ENCODE measurements around the gene SLCO6A1.

Gene SLCO6A1

DNA sequence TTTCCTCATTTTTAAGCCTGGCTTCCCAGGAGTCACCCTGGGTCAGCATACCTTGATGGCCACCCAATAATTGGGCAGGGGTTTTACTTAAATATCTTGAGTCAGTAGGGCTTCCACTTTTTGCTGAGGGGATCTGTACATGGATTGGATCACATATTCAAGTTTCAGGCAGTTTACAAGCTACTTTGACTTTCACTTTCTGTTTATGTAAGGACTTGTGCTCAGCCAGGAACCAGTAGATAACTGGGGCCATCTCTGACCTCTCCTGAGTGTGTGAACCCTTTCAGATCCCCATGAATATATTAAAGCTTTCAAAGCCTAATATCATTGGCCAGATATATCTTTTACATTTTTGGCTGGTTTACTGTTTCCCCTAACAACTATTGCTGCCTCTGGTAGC lies 45.1 kb downstream of the SLCO6A1 start:
- DNase-seq (ENCODE audit: low spot score): peak; percentile 3

GRCh38 chr5:102451082-102451481 lies 47.7 kb downstream of the SLCO6A1 start:
- DNase-seq (ENCODE audit: low spot score): no peak

- no peak for DNase-seq (ENCODE audit: low spot score)
Measured at GRCh38 chr5:102450313-102450990, 48.3 kb downstream of the SLCO6A1 start.

DNA sequence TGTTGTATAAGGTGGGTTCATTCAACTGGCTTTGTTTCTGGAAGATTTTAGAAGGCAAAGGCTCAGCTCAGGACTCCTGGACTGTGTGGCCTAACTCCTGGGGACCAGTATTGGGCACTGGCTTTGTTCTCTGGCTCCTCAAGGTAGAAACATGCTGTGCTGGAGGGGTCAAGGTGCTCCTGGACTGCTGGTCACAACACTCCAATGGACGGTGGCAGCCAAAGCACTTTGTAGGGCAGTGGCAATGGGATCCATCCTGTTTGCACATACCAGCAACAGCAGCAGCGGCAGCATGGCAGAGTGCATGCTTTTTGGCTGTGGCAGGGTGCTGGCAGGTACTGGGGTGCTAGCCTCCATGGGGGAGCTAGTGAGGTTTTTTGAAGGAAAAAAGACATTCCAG lies 65.3 kb downstream of the SLCO6A1 start:
- no peak for DNase-seq (ENCODE audit: low spot score)

- no peak for DNase-seq (ENCODE audit: low spot score)
Measured at GRCh38 chr5:102421647-102422046, 77.2 kb downstream of the SLCO6A1 start.

DNA sequence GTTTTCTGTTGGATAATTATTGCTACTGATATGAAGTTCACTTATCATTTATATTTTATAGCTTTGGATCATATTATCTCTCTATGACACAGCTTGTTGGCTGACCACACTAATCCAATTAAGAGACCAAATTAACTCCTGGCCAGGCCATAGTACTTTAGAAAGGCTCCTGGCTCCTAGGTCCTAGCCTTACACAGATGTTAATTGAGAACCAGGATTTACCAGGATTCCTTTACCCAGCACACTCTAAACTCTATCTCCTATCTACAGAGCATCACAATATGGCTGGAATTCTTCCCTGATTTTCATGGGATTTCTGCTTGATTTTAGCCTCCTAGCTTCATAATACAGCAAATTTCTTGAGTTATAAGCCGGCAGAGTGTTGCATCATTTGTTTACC lies 80.3 kb downstream of the SLCO6A1 start:
- DNase-seq (ENCODE audit: low spot score): no peak

DNA sequence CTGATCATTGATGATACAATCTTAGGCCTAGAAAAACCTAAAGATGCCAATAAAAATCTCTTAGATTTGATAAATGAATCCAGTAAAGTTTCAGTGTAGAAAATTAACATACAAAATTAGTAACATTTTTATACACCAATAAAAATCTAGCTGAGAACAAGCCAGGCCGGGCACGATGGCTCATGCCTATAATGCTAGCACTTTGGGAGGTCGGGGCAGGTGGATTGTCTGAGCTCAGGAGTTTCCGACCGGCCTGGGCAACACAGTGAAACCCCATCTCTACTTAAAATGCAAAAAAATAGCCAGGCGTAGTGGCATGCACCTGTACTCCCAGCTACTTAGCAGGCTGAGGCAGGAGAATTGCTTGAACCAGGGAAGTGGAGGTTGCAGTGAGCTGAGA lies 84.4 kb downstream of the SLCO6A1 start:
- no peak for DNase-seq (ENCODE audit: low spot score)

DNA sequence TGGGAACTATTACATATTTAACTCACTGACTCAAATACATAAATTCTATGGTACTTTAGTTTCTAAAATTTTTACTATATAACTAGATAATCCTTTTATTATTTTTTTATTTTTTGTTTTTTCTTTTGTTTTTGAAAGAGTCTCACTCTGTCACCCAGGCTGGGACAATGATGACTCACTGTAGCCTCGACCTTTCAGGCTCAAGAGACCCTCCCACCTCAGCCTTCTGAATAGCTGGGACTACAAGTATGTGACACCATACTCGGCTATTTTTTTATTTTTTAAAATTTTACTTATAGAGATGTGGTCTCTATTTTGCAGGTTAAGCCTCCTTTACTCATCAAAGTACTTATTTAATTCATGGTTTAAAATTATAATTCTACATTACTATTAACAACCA lies 110.6 kb downstream of the SLCO6A1 start:
- DNase-seq (ENCODE audit: low spot score): no peak

GRCh38 chr5:102385365-102385764 lies 113.4 kb downstream of the SLCO6A1 start:
- no peak for DNase-seq (ENCODE audit: low spot score)

GRCh38 chr5:102380174-102380573 lies 118.6 kb downstream of the SLCO6A1 start:
- no peak for DNase-seq (ENCODE audit: low spot score)

GRCh38 chr5:102375876-102376275 lies 122.9 kb downstream of the SLCO6A1 start:
- DNase-seq (ENCODE audit: low spot score): no peak

DNA sequence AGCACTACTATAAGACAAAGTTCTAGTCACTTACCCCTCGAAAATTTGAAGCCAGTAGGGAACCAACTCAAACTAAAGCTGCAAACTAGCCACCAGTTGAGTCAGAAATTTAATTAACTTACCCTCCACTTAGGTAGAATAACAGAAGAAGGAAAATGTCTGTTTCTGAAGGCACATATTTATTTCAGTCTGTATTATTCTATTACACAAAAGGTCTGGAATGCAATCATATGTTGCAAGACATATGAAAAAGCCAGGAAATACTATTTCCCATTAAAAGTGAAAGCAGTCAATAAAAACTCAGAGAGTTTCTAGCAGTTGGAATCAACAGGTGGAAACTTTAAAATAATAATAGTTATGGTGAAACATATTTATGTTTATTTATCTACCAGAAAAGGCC lies 123.5 kb downstream of the SLCO6A1 start:
- DNase-seq (ENCODE audit: low spot score): no peak

- DNase-seq (ENCODE audit: low spot score): no peak
Measured at GRCh38 chr5:102368392-102368791, 130.4 kb downstream of the SLCO6A1 start.

DNA sequence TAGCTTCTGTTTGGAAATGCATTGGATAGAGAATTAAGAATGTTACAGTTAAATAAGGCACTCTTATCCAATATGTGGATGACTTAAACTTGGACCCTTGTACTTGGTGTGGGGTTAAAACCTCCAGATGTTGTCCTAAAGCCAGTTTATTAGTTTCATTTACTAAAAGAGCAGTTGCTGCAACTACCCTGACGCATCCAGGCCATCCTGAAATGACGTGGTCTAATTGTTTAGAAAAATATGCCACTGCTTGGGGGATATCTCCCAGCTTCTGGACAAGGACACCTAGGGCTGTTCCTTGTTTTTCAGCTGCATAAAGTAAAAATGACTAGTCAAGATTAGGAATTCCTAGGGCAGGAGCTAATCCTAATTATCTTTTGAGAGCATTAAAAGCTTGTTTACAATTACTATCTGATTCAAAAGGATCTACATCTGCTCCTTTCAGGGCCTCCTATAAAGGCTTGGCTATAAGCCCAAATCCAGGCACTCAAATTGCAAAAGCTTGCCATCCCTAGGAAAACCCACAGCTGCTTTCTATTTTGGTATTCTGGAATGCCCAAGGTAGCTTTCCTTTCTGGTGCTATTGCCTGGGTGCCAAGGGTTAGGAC lies 157.0 kb downstream of the SLCO6A1 start:
- DNase-seq (ENCODE audit: low spot score): no peak

- DNase-seq (ENCODE audit: low spot score): no peak
Measured at GRCh38 chr5:102324714-102325113, 174.1 kb downstream of the SLCO6A1 start.
